Measurements from ENCODE around the gene PLEKHA6.
"Not testable (repeated sequence)": the region's sequence is repeated elsewhere in the genome, so short reads cannot be mapped to it uniquely, and the experiment has no call there.

Gene PLEKHA6

GRCh38 chr1:204239401-204239800 is 120.3 kb downstream of the PLEKHA6 start:
- not testable (repeated sequence) for DNase-seq (ENCODE audit: low read depth in 2 of 2)

- DNase-seq (ENCODE audit: low read depth in 2 of 2) = not testable (repeated sequence)
Observed at GRCh38 chr1:204238520-204238919, 121.2 kb downstream of the PLEKHA6 start.

DNA sequence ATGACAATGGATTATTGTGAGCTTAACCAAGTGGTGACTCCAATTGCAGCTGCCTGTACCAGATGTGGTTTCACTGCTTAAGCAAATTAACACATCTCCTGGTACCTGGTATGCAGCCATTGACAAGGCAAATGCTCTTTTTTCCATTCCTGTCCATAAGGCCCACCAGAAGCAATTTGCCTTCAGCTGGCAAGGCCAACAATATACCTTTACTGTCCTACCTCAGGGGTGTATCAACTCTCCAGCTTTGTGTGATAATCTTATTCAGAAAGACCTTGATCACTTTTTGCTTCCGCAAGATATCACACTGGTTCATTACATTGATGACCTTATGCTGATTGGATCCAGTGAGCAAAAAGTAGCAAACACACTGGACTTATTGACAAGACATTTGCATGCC is 122.2 kb downstream of the PLEKHA6 start:
- DNase-seq (ENCODE audit: low read depth in 2 of 2) = not testable (repeated sequence)

- DNase-seq (ENCODE audit: low read depth in 2 of 2) = no peak
Observed at GRCh38 chr1:204232526-204232925, 127.2 kb downstream of the PLEKHA6 start.

DNA sequence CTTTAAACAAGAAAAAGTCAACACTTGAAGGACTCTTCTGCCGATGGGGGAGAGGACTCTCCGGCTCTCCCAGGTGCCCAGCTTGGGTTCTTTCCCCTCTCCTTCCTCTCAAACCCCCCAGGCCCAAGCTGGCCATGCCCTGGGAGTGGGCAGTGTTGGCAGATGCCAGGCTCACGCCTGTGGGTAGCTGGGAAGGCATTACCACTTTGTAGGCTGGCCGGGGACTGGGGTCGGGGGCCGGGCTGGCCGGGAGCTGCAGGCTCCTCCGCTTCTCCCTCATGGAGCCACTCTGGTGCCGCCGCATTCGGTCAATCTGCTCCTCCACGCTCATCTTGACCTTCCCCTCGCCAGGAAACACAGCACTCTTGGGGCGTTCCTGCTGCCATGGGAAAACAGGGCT is 129.5 kb downstream of the PLEKHA6 start:
- DNase-seq (ENCODE audit: low read depth in 2 of 2) = no peak

GRCh38 chr1:204228896-204229295 is 130.8 kb downstream of the PLEKHA6 start:
- no peak for DNase-seq (ENCODE audit: low read depth in 2 of 2)

GRCh38 chr1:204227996-204228785 is 131.5 kb downstream of the PLEKHA6 start:
- DNase-seq (ENCODE audit: low read depth in 2 of 2) = no peak

DNA sequence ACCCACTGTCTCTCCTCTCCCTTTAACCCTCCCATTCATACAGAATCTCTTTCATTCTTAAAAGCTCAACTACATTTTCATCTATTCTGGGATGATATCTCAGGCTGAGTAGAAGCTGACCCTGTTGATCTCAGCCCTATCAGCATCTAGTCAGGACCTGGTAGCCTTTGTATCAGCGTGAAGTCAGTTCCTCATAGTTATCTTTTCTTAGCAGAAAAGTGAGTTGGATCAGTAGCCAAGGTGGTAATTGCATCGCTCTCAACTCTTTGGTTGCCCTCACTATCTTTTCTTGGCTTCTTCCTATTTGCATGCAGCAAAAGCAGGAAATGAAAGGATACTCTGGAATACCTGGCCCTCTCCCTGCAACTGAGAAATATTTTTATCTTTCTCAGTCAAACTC is 132.4 kb downstream of the PLEKHA6 start:
- no peak for DNase-seq (ENCODE audit: low read depth in 2 of 2)

DNA sequence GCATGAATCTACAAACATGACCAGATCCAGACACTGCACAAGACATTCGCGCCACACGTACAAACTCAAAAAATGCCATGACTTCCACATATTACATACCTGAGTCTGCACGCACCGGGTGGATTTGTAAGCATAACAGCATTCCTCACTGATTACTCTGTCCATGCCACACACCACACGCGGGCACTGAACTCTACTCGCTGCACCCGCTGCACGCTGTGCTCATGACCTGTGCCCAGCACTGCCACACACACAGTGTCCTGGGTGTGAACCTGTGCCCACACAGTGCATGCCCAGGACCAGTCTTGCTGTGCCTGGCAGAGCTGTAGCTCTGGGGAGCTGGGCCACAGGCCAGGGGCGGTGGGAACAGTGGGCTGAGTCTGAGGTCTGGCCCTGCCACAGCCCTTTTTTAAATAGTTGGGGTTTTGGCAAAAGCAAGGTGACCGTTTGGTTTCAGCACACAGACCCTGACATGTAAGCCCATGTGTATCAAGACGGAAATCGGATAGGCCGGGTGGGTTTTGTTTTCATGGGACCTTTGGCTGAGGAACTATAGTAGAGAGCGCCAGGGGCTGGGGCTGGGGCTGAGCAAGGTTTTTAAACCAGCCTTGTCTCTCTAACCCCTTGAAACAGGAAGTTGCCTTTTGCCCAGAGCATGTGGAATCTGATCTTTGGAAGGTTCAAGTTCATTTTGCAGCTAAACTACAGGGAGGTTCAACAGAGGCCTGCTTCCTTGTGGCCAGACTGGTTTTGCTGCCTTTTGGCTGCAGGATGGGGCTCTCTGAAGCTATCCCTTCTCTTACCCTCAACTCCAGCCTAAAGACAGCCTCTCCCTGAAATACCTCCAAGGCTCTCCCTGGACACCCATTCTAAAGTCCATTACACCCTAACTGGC is 133.6 kb downstream of the PLEKHA6 start:
- DNase-seq (ENCODE audit: low read depth in 2 of 2) = no peak

DNA sequence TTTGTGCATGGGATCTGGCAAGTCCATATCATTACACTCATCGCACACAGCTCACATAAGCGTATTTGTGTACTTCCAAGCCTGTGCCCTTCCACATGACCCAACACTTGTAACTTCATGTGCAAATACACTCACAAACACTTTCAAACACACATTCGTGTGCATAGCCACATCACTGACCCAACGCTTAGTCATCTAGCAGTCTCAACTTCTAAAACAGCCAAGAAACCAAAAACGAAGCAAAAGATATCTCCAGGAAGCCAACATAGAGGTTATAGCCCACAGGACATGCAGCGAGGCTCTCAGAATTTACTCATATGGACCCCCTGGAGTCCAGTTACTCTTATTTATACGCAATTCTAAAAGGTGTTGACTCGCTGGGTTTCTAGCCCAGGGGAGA is 135.1 kb downstream of the PLEKHA6 start:
- no peak for DNase-seq (ENCODE audit: low read depth in 2 of 2)

DNA sequence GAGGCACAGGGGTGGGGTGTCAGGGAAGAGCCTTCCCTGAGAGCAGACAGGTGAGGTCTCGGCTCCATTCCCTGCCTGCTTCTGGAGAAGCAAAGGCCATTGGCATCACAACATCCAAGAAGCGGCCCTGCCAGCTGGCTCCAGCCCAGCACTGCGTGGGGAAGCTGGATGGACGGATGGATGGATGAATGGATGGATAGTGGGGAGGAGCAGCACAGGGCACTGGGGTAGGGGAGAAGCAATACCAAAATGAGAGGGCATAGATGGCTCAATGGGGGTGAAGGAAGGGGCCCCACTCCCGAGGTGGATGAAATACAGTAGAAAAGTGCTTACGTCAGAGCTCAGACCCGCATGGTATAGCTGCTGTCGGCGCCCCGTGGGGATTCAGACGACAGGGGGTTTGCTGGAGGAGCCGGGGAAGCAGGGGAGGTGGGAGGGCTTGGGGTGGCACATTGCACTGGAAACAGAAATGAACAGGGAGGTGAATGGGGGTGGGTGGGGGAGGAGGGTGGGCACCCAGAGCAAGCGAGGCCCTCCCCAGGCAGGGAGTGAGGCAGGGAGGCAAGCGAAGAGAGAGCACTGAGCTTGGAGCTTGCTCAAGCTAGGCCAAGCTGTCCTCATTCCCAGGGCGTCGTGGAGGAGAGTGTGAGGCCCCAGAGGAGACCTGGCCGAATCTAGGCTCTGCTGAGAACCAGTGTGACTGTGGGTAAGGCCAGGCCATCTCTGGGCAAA is 136.4 kb downstream of the PLEKHA6 start:
- no peak for DNase-seq (ENCODE audit: low read depth in 2 of 2)

- DNase-seq (ENCODE audit: low read depth in 2 of 2) = no peak
Observed at GRCh38 chr1:204222764-204223055, 137.0 kb downstream of the PLEKHA6 start.

DNA sequence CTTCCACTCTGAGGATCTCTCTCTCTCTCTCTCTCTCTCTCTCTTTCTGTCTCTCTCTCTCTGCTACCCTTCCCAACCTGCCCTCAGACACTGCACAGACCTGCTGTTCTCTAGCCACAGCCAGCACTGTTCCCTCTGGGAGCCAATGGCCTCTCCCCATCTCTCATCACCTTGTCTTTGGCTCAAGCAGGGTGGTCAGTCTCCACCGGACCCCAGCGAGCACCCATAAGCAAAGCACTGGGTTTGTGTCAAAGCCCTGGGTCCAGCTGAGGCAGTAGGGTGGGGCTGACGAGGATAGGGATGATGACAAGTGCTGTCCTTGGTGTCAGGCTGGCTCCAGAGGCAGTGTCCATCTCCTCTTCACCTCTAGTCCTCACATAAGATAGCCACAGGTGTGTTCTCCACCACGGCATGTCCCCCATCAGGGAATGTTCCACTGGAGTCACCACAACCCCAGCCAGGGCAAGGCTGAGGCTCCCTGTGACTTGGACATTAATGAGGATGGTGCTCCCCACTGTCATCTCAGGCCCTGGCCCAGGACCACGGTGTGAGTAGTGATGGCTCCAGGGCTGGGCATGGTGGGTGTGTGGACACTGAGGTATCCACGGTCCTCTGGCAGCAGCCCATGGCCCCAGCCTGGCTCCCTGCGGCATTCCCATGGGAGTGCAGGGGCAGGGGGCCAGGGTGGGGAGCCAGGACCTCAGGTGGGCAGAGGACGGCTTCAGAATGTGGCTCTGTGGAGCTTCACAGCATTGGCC is 137.5 kb downstream of the PLEKHA6 start:
- no peak for DNase-seq (ENCODE audit: low read depth in 2 of 2)

GRCh38 chr1:204221271-204221670 is 138.5 kb downstream of the PLEKHA6 start:
- no peak for DNase-seq (ENCODE audit: low read depth in 2 of 2)

- no peak for DNase-seq (ENCODE audit: low read depth in 2 of 2)
Observed at GRCh38 chr1:204219971-204220616, 139.6 kb downstream of the PLEKHA6 start.

DNA sequence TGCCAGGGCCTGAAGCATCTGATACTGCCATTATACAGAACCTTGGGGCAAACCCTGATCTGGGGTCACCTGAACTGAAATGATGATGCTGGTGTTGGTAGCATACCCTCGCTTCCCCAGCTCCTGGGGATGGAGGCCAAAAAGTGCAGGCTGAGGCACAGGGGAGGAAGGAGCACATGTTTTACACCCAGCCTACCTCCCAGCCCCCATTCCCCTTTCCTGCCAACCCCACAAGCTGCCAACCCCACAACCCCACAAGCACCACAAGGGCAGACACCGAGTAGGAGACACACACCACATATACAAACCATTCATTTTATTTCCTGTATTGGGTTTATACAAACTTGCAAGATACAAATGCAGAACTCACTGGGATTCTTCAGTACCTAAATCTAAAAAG is 141.2 kb downstream of the PLEKHA6 start:
- DNase-seq (ENCODE audit: low read depth in 2 of 2) = no peak

DNA sequence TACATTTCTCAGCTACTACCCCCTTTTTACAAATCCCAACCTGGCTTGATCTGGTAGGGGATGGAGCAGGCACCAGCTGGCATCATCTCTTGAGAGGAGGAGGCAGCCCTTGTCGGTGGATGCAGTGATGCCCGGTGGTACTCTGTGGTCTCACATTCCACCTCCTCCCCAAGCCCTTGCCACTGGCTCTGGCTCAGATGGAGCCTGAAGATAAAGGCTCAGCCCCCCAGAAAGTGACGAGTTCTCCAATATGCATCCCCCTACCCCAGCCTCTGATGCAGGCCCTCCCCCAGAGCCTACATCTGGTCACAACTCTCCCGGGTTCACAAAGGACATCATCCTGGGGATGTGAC is 142.1 kb downstream of the PLEKHA6 start:
- DNase-seq (ENCODE audit: low read depth in 2 of 2) = no peak

DNA sequence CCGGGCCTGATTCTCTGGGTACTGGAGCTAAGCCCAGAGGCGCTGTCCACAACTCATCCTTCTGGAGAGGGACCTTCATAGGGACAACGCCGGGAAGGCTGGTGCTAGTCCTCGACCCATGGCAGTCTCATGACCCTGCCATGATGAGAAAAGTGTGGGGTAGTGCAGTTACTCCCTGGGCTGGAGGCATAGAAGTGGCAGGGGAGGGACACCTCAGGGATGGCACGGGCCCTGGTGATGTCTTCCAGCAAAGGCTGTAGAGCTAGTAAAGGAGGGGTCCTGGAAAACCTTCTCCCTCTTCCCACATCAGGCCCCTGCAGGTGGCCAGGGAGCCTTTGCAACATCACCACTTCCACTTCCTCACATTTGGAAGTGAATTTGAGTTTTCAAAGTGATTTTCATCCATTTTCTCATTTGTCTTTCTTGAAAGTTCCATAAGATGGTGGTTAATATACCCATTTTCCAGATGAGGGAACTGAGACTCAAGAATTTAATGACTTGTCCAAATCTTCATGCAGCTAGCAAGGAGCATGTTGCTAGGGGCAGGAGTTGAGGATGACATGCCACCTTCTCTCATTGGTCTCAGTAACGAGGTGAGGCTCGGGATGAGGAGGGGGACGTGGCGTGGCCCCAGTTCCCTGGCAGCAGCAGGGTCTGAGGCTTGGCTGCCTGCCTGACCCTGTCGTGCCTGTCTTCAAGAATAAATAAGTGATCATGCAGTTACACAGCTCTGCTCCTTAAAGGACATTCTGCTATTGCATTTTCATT is 142.7 kb downstream of the PLEKHA6 start:
- no peak for DNase-seq (ENCODE audit: low read depth in 2 of 2)

- DNase-seq (ENCODE audit: low read depth in 2 of 2) = no peak
Observed at GRCh38 chr1:204216236-204216635, 143.5 kb downstream of the PLEKHA6 start.

Data from stimulated activated CD4-positive, alpha-beta T cell treated with anti-CD3 and anti-CD28 coated beads, Interleukin-1b, Interleukin-23, amount 100 ng/mL, for 1 hour (primary cell).